ENCODE data around the gene QKI. TPM values are rescaled to one million over a fixed set of nuclear protein-coding genes. Genes with fewer than 3 reads are reported as not detected.

QKI gene
- total and polyA plus RNA-seq, 8 donors = 136 to 195 (median 158) TPM

DNA sequence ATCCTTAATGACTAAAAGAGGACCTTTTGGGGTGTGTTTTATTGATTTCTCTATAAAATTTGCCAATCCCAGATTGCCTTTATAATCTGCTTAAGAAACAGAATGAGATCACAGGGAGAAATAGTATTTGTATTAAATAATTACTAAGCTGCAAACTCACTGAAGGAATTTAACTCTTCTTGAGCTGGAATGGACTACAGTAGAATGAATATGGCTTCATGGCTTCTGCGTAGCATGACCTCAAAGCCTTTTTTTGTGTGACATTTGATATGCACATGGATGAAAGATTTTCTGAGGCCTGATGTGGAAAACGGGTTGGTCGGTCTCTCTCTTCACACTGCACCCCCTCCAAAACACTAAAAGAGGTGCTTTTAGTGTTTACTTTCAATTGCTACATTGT, 115.9 kb downstream of the QKI start:
- peaks cover 27 to 68% of the 10 kb centered on the region in 2 donors for H3K4me1 ChIP-seq
- no peaks in the 10 kb centered on the region for H3K27me3 ChIP-seq
- intact Hi-C loops (cut with DNase I) = no loop called here
- no peak for DNase-seq
- no peaks in the 10 kb centered on the region for H3K36me3 ChIP-seq
- H3K9me3 ChIP-seq = no peaks in the 10 kb centered on the region
- TF ChIP-seq, protein P1, sequence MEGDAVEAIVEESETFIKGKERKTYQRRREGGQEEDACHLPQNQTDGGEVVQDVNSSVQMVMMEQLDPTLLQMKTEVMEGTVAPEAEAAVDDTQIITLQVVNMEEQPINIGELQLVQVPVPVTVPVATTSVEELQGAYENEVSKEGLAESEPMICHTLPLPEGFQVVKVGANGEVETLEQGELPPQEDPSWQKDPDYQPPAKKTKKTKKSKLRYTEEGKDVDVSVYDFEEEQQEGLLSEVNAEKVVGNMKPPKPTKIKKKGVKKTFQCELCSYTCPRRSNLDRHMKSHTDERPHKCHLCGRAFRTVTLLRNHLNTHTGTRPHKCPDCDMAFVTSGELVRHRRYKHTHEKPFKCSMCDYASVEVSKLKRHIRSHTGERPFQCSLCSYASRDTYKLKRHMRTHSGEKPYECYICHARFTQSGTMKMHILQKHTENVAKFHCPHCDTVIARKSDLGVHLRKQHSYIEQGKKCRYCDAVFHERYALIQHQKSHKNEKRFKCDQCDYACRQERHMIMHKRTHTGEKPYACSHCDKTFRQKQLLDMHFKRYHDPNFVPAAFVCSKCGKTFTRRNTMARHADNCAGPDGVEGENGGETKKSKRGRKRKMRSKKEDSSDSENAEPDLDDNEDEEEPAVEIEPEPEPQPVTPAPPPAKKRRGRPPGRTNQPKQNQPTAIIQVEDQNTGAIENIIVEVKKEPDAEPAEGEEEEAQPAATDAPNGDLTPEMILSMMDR (IDR thresholded peaks at IDR 0.05) = no peak
- no peak overlapping the region for H3K27ac ChIP-seq
- ATAC-seq = no peak
- no peak overlapping the region for H3K4me3 ChIP-seq

DNA sequence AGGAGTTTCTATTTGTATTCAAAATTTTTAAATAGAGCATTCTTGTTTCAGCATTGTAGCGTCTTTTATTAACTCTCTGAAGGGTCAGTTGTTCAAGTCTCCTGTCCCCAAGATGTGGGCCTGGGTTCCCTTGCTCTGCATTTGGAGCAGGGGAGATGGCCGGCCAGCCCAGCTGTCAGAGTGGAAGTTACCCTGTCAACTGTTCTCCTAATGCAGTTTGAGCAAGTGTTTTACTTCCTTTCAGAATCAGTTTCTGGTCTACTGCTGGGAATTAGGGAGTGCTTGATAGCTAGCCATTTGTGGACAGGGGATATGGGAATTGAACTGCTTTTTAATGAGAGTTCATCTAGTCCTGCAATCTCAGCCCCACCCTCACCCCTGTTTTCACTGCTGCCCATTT, 116.6 kb downstream of the QKI start:
- Histone ChIP-seq H3K27ac (no peak overlapping the region), H3K36me3 (peaks cover 0 to under 1% of the 10 kb centered on the region in 2 donors), H3K4me3 (no peak overlapping the region), H3K4me1 (peaks cover 26 to 64% of the 10 kb centered on the region in 2 donors), H3K27me3 (no peaks in the 10 kb centered on the region), H3K9me3 (no peaks in the 10 kb centered on the region)
- peak in 1 of 4 donors; percentile 62 for DNase-seq
- intact Hi-C loops (cut with DNase I) = no loop called here
- TF ChIP-seq, protein P1 (IDR thresholded peaks at IDR 0.05) = no peak
- peak; percentile 31 for ATAC-seq

DNA sequence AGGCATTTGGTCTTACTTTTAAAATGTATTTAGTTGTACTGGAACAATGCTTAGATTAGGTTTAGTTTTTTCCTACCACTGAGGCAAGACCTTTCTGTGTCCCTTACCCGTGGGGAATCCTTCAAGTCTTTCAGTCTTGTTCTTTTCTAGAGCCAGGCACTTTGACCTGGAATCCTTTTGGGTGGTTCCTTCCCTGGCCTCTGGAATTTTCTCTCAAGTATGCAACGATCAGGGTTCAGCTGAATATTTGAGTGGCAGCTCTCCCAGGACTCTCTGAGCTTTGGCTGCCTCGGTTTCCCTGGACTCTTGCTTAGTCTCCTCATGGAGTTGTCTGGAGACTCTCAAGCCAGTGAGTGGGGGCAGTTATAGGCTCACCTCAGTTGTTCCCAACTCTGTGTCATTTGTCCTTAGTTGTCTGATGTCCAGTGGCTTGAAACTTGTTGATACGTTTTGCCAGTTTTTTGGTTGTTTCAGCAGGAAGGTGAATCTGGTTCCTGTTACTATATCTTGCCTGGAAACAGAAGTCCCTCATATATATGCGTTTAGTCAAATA, 118.1 kb downstream of the QKI start:
- intact Hi-C loops (cut with DNase I) = no loop called here
- TF ChIP-seq, protein P1 (IDR thresholded peaks at IDR 0.05) = no peak
- DNase-seq (no peak), ATAC-seq (no peak)
- Histone ChIP-seq H3K27ac (peak overlapping the region in 1 of 2 donors; percentile 21), H3K4me1 (peaks cover 14 to 63% of the 10 kb centered on the region in 2 donors), H3K27me3 (no peaks in the 10 kb centered on the region), H3K36me3 (peaks cover 0 to 9% of the 10 kb centered on the region in 2 donors), H3K9me3 (no peaks in the 10 kb centered on the region), H3K4me3 (no peak overlapping the region)

DNA sequence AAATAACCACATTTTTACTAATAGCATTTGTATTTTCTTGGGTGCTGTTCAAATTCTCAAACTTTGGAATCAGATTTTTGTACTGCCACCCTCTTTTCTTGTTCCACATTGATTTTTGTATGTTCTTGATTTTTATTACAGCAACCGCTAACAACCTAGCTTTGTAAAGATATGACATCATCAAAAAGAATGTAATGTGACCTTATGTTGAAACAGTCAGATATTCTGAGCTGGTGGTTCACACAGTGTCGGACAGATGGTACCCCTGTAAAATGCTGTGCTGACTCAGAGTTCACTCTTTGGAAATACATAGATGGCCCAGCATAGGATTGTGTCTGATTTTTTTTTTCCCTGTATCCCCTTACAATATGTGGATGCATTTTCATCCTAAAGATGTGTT, 118.9 kb downstream of the QKI start:
- no peak overlapping the region for H3K4me3 ChIP-seq
- peaks cover 0 to 9% of the 10 kb centered on the region in 2 donors for H3K36me3 ChIP-seq
- DNase-seq (peak in 1 of 4 donors; percentile 28), ATAC-seq (peak; percentile 60)
- intact Hi-C loops (cut with DNase I) = no loop called here
- H3K27ac ChIP-seq = peak overlapping the region in 1 of 2 donors; percentile 21
- TF ChIP-seq, protein P1 (IDR thresholded peaks at IDR 0.05) = no peak
- H3K4me1 ChIP-seq = peaks cover 14 to 56% of the 10 kb centered on the region in 2 donors
- no peaks in the 10 kb centered on the region for H3K9me3 ChIP-seq
- no peaks in the 10 kb centered on the region for H3K27me3 ChIP-seq

DNA sequence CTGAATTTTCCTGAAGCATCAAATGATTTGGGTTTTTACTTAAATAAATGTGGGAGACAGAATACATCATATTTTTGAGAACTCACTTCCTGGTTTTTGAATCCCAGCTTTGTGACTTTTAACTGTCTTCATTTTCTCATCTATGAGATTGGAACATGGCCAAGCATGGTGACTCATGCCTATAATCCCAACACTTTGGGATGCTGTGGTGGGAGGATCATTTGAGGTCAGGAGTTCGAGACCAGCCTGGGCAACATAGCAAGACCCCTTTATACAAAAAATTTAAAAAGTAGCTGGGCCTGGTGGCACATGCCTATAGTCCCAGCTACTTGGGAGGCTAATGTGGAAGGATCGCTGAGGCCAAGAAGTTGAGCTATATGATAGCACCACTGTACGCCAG, 122.3 kb downstream of the QKI start:
- DNase-seq (no peak), ATAC-seq (no peak)
- H3K36me3 ChIP-seq = peaks cover 0 to 9% of the 10 kb centered on the region in 2 donors
- no peak overlapping the region for H3K27ac ChIP-seq
- TF ChIP-seq, protein P1 (IDR thresholded peaks at IDR 0.05) = no peak
- intact Hi-C loops (cut with DNase I) = no loop called here
- no peaks in the 10 kb centered on the region for H3K9me3 ChIP-seq
- no peaks in the 10 kb centered on the region for H3K27me3 ChIP-seq
- H3K4me3 ChIP-seq = no peak overlapping the region
- H3K4me1 ChIP-seq = peaks cover 5 to 31% of the 10 kb centered on the region in 2 donors
